ENCODE measurements around the gene SLC39A13.

The SLC39A13 gene

GRCh38 chr11:47387944-47388696 is 20.3 kb upstream of the SLC39A13 start:
- DNase-seq, result no peak

- DNase-seq, result no peak
Observed at GRCh38 chr11:47388697-47389576, 19.5 kb upstream of the SLC39A13 start.

- no peak for DNase-seq
Observed at GRCh38 chr11:47389577-47390421, 18.6 kb upstream of the SLC39A13 start.

- DNase-seq, result no peak
Observed at GRCh38 chr11:47390422-47390760, 18.0 kb upstream of the SLC39A13 start.

- DNase-seq, result no peak
Observed at GRCh38 chr11:47391077-47391583, 17.3 kb upstream of the SLC39A13 start.

- DNase-seq, result no peak
Observed at GRCh38 chr11:47391711-47392432, 16.5 kb upstream of the SLC39A13 start.

- DNase-seq, result no peak
Observed at GRCh38 chr11:47392546-47393162, 15.7 kb upstream of the SLC39A13 start.

GRCh38 chr11:47393163-47394049 is 15.0 kb upstream of the SLC39A13 start:
- DNase-seq, result no peak

- no peak for DNase-seq
Observed at GRCh38 chr11:47394050-47394321, 14.4 kb upstream of the SLC39A13 start.

GRCh38 chr11:47394322-47395222 is 13.8 kb upstream of the SLC39A13 start:
- peak; percentile 63 for DNase-seq

GRCh38 chr11:47395223-47396048 is 13.0 kb upstream of the SLC39A13 start:
- DNase-seq, result no peak

GRCh38 chr11:47396049-47396320 is 12.4 kb upstream of the SLC39A13 start:
- no peak for DNase-seq

GRCh38 chr11:47398011-47398410 is 10.4 kb upstream of the SLC39A13 start:
- DNase-seq, result no peak

GRCh38 chr11:47398551-47398950 is 9.8 kb upstream of the SLC39A13 start:
- no peak for DNase-seq

GRCh38 chr11:47399860-47400767 is 8.3 kb upstream of the SLC39A13 start:
- DNase-seq, result no peak

GRCh38 chr11:47400768-47401279 is 7.6 kb upstream of the SLC39A13 start:
- no peak for DNase-seq

- no peak for DNase-seq
Observed at GRCh38 chr11:47403135-47403534, 5.3 kb upstream of the SLC39A13 start.

GRCh38 chr11:47403571-47403970 is 4.8 kb upstream of the SLC39A13 start:
- DNase-seq, result no peak

Measured in NK-92 treated with Interleukin-12 subunit alpha and Interleukin-12 subunit beta, amount 100 ng/mL, for 24 hours (cell line).